HG03280 (cell line): ENCODE results near the gene TRPV6.

ENCODE experiments used
- ATAC-seq: cut with Tn5 transposase; IDR thresholded peaks from one replicate; pipeline ENCODE4 v1.9.1; 2021; ENCODE audit warnings: mild to moderate bottlenecking, moderate library complexity; ENCODE audit not compliant: unreplicated experiment

Gene TRPV6

GRCh38 chr7:142870147-142870559 is 15.4 kb downstream of the TRPV6 start:
- ATAC-seq, result no peak

- ATAC-seq, result no peak
Measured at GRCh38 chr7:142869434-142869833, 16.1 kb downstream of the TRPV6 start.

GRCh38 chr7:142868986-142869415 is 16.5 kb downstream of the TRPV6 start:
- ATAC-seq, result no peak

GRCh38 chr7:142868188-142868985 is 17.2 kb downstream of the TRPV6 start:
- no peak for ATAC-seq

- no peak for ATAC-seq
Measured at GRCh38 chr7:142867398-142868187, 18.0 kb downstream of the TRPV6 start.

- no peak for ATAC-seq
Measured at GRCh38 chr7:142867097-142867378, 18.5 kb downstream of the TRPV6 start.

- no peak for ATAC-seq
Measured at GRCh38 chr7:142866361-142867096, 19.0 kb downstream of the TRPV6 start.

- ATAC-seq, result no peak
Measured at GRCh38 chr7:142865766-142866165, 19.8 kb downstream of the TRPV6 start.

- ATAC-seq, result no peak
Measured at GRCh38 chr7:142864980-142865747, 20.4 kb downstream of the TRPV6 start.

- ATAC-seq, result no peak
Measured at GRCh38 chr7:142863891-142864685, 21.5 kb downstream of the TRPV6 start.

GRCh38 chr7:142862786-142863400 is 22.7 kb downstream of the TRPV6 start:
- no peak for ATAC-seq

- no peak for ATAC-seq
Measured at GRCh38 chr7:142862351-142862750, 23.2 kb downstream of the TRPV6 start.

- no peak for ATAC-seq
Measured at GRCh38 chr7:142860968-142861367, 24.6 kb downstream of the TRPV6 start.

GRCh38 chr7:142859829-142860228 is 25.7 kb downstream of the TRPV6 start:
- ATAC-seq, result no peak

- no peak for ATAC-seq
Measured at GRCh38 chr7:142859411-142859810, 26.1 kb downstream of the TRPV6 start.

- ATAC-seq, result no peak
Measured at GRCh38 chr7:142857625-142858024, 27.9 kb downstream of the TRPV6 start.

- ATAC-seq, result no peak
Measured at GRCh38 chr7:142856565-142857245, 28.8 kb downstream of the TRPV6 start.

GRCh38 chr7:142855756-142856564 is 29.6 kb downstream of the TRPV6 start:
- ATAC-seq, result no peak
